K562 (cell line): ENCODE data around the gene AMIGO1. TPM values are rescaled to one million over a fixed set of nuclear protein-coding genes. Genes with fewer than 3 reads are reported as not detected.

Source experiments
- DDX20 ChIP-seq: fragments of 450-650 bp; IDR thresholded peaks from 2 replicates; pipeline ENCODE4 v1.6.1; 2016; ENCODE audit warnings: missing genetic modification characterization, low read depth, mild to moderate bottlenecking, missing compliant biosample characterization, moderate library complexity
- ELF1 ChIP-seq: fragments of 200-800 bp; sonication (Bioruptor generic); IDR thresholded peaks from 2 replicates; pipeline ENCODE4 v1.6.1; 2016; ENCODE audit warnings: missing genetic modification characterization, missing compliant biosample characterization
- EZH2 ChIP-seq: IDR thresholded peaks from 2 replicates; pipeline ENCODE4 v1.6.1; 2012; ENCODE audit warnings: low read depth, mild to moderate bottlenecking, inconsistent platforms, low read length, borderline replicate concordance
- HCFC1 ChIP-seq: IDR thresholded peaks from 2 replicates; pipeline ENCODE4 v1.6.1; 2012; ENCODE audit warnings: low read depth, low read length, improper control_type of control experiment
- KDM4B ChIP-seq, 2 experiments: fragments of 450-650 bp in 1 of 2; sonication (generic) in 1 of 2; IDR thresholded peaks; 2 replicates each; pipeline ENCODE4 v1.6.1; 2016 to 2017; ENCODE audit warnings: borderline replicate concordance in 2 of 2, antibody characterized with exemption in 1 of 2, low read depth in 1 of 2, mild to moderate bottlenecking in 1 of 2
- MAFG ChIP-seq: fragments of 450-650 bp; conservative IDR thresholded peaks from 2 replicates; pipeline ENCODE4 v1.6.1; 2016; ENCODE audit warnings: missing genetic modification characterization, missing compliant biosample characterization
- NFIX ChIP-seq: fragments of 250-450 bp; sonication (Bioruptor Pico); IDR thresholded peaks from 2 replicates; pipeline ENCODE4 v1.4.0; 2020; ENCODE audit warnings: low read depth, mild to moderate bottlenecking, moderate library complexity
- TFAM ChIP-seq: fragments of 250-450 bp; sonication (Bioruptor Pico); conservative IDR thresholded peaks from 2 replicates; pipeline ENCODE4 v1.5.0; 2021; ENCODE audit warnings: mild to moderate bottlenecking, moderate library complexity
- ZKSCAN8 ChIP-seq: fragments of 200-800 bp; sonication (Bioruptor generic); IDR thresholded peaks from 2 replicates; pipeline ENCODE4 v1.6.1; 2016; ENCODE audit warnings: missing genetic modification characterization, missing compliant biosample characterization
- ZNF785 ChIP-seq: fragments of 250-450 bp; sonication (Bioruptor Pico); IDR thresholded peaks from 2 replicates; pipeline ENCODE4 v1.4.0; 2020; ENCODE audit warnings: mild to moderate bottlenecking
- polyA plus RNA-seq, 8 experiments: library from polyadenylated mRNA; depleted of rRNA in 4 of 8; stranded (reverse) in 5 of 8; unstranded in 3 of 8; fragments of >200 nt; fragmentation: Nextera tagmentation in 2 of 8; fragmentation: Illumina TruSeq in 1 of 8; extraction: Ambion mirVana in 2 of 8; extraction: Trizol in 1 of 8; gene quantifications; 2 replicates each; pipeline versions ENCODE4 v1.2.1 to v1.2.3, GENCODE V29; 2011 to 2014; ENCODE audit warnings: inconsistent platforms in 1 of 8, missing spikeins in 1 of 8
- total RNA-seq, 7 experiments: library from RNA; depleted of rRNA in 6 of 7; stranded (reverse); fragments of >200 nt in 6 of 7; fragmentation: Illumina TruSeq in 2 of 7; extraction: Trizol in 2 of 7; gene quantifications; 2 replicates each; pipeline versions ENCODE4 v1.2.1 to v1.2.3, GENCODE V29; 2011 to 2021; ENCODE audit warnings: low replicate concordance in 1 of 7
- TF ChIP-seq, protein P1 (sequence below): fragments of 450-650 bp; IDR thresholded peaks from 2 replicates; pipeline ENCODE4 v1.6.1; 2016; ENCODE audit warnings: borderline replicate concordance
- TF ChIP-seq, protein P2 (sequence below): fragments of 450-650 bp; IDR thresholded peaks from 2 replicates; pipeline ENCODE4 v1.6.1; 2017; ENCODE audit warnings: antibody characterized with exemption
- TF ChIP-seq, protein P3 (sequence below): fragments of 150-350 bp; conservative IDR thresholded peaks from 2 replicates; pipeline ENCODE4 v1.6.1; 2014; ENCODE audit warnings: low read length
- TF ChIP-seq, protein P4 (sequence below): fragments of 450-650 bp; formaldehyde crosslinking; IDR thresholded peaks from 2 replicates; pipeline ENCODE4 v1.4.0; 2022; ENCODE audit warnings: mild to moderate bottlenecking, moderate library complexity
- TF ChIP-seq, protein P5 (sequence below), 2 experiments: IDR thresholded peaks; 2 replicates each; pipeline ENCODE4 v1.6.1; 2012; ENCODE audit warnings: improper control_type of control experiment in 2 of 2, low read depth in 2 of 2, low read length in 2 of 2, borderline replicate concordance in 1 of 2

The AMIGO1 gene
- total and polyA plus RNA-seq, 9 of the 15 experiments (the other 6 are each of a cell fraction or from before 2014, with no cell fraction given), result 0.24 to 1.0 (median 0.54) TPM

DNA sequence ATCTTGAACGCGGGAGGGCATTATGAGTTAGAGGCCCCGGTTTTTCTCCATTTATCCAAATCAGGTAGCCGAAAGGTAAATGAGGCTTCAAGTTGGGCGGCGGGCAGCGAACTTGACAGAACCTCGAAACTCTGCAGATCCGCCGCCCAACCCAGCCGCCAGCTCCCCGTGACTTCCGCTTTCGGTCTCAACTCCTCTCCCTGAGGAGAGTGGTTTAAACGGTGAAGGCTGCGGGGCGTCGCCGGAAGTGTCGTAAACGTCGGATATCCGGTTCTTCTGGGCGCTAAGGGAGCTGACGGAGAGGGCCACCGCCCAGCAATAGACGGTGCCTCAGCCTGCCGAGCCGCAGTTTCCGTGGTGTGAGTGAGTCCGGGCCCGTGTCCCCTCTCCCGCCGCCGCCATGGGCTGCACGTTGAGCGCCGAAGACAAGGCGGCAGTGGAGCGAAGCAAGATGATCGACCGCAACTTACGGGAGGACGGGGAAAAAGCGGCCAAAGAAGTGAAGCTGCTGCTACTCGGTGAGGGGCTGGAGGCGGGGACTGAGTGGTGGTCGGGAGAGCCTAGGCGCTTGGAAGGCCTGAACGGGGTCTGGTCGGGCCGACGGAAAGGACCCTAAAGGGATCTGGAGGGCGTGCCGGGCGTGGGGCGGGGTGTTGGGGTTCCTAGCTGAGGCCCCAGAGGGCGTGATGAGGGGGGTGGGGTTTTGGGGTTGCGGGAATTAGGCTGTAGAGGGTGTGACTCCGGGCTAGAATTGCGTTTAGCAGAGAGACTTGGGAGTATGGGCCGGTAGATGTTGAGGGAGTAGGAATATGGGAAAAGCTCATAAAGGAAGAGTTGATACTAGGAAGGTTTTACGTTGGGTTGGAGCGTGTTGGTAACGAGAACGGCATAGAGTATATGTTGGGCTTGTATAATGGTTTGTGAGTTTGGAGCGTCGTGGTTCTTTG is 39.1 kb upstream of the AMIGO1 start, which contains the start of gene GNAI3 (continued):
- TF ChIP-seq ELF1 (tag), result peak; percentile 92
- TF ChIP-seq, protein P1, sequence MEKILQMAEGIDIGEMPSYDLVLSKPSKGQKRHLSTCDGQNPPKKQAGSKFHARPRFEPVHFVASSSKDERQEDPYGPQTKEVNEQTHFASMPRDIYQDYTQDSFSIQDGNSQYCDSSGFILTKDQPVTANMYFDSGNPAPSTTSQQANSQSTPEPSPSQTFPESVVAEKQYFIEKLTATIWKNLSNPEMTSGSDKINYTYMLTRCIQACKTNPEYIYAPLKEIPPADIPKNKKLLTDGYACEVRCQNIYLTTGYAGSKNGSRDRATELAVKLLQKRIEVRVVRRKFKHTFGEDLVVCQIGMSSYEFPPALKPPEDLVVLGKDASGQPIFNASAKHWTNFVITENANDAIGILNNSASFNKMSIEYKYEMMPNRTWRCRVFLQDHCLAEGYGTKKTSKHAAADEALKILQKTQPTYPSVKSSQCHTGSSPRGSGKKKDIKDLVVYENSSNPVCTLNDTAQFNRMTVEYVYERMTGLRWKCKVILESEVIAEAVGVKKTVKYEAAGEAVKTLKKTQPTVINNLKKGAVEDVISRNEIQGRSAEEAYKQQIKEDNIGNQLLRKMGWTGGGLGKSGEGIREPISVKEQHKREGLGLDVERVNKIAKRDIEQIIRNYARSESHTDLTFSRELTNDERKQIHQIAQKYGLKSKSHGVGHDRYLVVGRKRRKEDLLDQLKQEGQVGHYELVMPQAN, result peak; percentile 96
- no peak for TF ChIP-seq EZH2
- TF ChIP-seq, protein P2, sequence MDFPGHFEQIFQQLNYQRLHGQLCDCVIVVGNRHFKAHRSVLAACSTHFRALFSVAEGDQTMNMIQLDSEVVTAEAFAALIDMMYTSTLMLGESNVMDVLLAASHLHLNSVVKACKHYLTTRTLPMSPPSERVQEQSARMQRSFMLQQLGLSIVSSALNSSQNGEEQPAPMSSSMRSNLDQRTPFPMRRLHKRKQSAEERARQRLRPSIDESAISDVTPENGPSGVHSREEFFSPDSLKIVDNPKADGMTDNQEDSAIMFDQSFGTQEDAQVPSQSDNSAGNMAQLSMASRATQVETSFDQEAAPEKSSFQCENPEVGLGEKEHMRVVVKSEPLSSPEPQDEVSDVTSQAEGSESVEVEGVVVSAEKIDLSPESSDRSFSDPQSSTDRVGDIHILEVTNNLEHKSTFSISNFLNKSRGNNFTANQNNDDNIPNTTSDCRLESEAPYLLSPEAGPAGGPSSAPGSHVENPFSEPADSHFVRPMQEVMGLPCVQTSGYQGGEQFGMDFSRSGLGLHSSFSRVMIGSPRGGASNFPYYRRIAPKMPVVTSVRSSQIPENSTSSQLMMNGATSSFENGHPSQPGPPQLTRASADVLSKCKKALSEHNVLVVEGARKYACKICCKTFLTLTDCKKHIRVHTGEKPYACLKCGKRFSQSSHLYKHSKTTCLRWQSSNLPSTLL, result no peak
- TF ChIP-seq DDX20 (tag), result no peak
- peak; percentile 71 for TF ChIP-seq HCFC1
- TF ChIP-seq, protein P3, sequence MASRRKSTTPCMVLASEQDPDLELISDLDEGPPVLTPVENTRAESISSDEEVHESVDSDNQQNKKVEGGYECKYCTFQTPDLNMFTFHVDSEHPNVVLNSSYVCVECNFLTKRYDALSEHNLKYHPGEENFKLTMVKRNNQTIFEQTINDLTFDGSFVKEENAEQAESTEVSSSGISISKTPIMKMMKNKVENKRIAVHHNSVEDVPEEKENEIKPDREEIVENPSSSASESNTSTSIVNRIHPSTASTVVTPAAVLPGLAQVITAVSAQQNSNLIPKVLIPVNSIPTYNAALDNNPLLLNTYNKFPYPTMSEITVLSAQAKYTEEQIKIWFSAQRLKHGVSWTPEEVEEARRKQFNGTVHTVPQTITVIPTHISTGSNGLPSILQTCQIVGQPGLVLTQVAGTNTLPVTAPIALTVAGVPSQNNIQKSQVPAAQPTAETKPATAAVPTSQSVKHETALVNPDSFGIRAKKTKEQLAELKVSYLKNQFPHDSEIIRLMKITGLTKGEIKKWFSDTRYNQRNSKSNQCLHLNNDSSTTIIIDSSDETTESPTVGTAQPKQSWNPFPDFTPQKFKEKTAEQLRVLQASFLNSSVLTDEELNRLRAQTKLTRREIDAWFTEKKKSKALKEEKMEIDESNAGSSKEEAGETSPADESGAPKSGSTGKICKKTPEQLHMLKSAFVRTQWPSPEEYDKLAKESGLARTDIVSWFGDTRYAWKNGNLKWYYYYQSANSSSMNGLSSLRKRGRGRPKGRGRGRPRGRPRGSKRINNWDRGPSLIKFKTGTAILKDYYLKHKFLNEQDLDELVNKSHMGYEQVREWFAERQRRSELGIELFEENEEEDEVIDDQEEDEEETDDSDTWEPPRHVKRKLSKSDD, result no peak
- TF ChIP-seq NFIX, result no peak
- TF ChIP-seq, protein P4, sequence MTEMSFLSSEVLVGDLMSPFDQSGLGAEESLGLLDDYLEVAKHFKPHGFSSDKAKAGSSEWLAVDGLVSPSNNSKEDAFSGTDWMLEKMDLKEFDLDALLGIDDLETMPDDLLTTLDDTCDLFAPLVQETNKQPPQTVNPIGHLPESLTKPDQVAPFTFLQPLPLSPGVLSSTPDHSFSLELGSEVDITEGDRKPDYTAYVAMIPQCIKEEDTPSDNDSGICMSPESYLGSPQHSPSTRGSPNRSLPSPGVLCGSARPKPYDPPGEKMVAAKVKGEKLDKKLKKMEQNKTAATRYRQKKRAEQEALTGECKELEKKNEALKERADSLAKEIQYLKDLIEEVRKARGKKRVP (CRISPR knock-in tag), result no peak
- no peak for TF ChIP-seq ZKSCAN8 (CRISPR knock-in tag)
- no peak for TF ChIP-seq MAFG (tag)
- TF ChIP-seq ZNF785 (CRISPR knock-in tag), result no peak
- no peak for TF ChIP-seq TFAM (CRISPR knock-in tag)
- TF ChIP-seq, protein P5, sequence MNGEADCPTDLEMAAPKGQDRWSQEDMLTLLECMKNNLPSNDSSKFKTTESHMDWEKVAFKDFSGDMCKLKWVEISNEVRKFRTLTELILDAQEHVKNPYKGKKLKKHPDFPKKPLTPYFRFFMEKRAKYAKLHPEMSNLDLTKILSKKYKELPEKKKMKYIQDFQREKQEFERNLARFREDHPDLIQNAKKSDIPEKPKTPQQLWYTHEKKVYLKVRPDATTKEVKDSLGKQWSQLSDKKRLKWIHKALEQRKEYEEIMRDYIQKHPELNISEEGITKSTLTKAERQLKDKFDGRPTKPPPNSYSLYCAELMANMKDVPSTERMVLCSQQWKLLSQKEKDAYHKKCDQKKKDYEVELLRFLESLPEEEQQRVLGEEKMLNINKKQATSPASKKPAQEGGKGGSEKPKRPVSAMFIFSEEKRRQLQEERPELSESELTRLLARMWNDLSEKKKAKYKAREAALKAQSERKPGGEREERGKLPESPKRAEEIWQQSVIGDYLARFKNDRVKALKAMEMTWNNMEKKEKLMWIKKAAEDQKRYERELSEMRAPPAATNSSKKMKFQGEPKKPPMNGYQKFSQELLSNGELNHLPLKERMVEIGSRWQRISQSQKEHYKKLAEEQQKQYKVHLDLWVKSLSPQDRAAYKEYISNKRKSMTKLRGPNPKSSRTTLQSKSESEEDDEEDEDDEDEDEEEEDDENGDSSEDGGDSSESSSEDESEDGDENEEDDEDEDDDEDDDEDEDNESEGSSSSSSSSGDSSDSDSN (IDR thresholded peaks at IDR 0.05; ENCODE audit: borderline replicate concordance in 1 of 2, low read depth in 2 of 2, low read length in 2 of 2), result peak in 1 of 2 experiments; percentile 59; a peak in 3 of 4 replicates
- peak in 1 of 2 experiments; percentile 90; a peak in 2 of 4 replicates for TF ChIP-seq KDM4B (IDR thresholded peaks at IDR 0.05; ENCODE audit: borderline replicate concordance in 2 of 2, low read depth in 1 of 2)
